B cell (primary cell): Measurements from ENCODE around the gene MEGF11. TPM values are rescaled to one million over a fixed set of nuclear protein-coding genes. Genes with fewer than 3 reads are reported as not detected.

ENCODE experiments used
- ATAC-seq: fragments of 200-7000 bp; cut with Tn5 transposase; one replicate; pipeline ENCODE4 v1.10.0; 2021; ENCODE audit warnings: low read depth, mild to moderate bottlenecking, moderate number of reproducible peaks, moderate library complexity
- CTCF ChIA-PET: fragments of 350-600 bp; sonication (Branson Sonifier 250); formaldehyde crosslinking; loops from one replicate; lab custom pipeline; 2021; ENCODE audit warnings: antibody characterized with exemption, inconsistent platforms; lab: Charles Lee
- POLR2A ChIA-PET: fragments of 350-600 bp; sonication (Branson Sonifier 250); formaldehyde crosslinking; loops from one replicate; lab custom pipeline; 2021; ENCODE audit warnings: antibody characterized with exemption; lab: Charles Lee
- DNase-seq: peaks from one replicate; pipeline ENCODE4 v3.0.0; 2013
- H2AFZ ChIP-seq: 2 replicates; pipeline ENCODE4 v1.6.1; 2012; ENCODE audit warnings: mild to moderate bottlenecking, low read depth, low read length; ENCODE audit not compliant: insufficient read depth, poor library complexity, severe bottlenecking
- H3K27ac ChIP-seq, 2 donors: 1 replicate in 1 of 2; 2 replicates in 1 of 2; pipeline ENCODE4 v1.5.1; 2012 to 2013; ENCODE audit warnings: low read length in 2 of 2, mild to moderate bottlenecking in 2 of 2, moderate library complexity in 1 of 2
- H3K27me3 ChIP-seq, 4 experiments: fragments of 200-600 bp in 1 of 4; sonication (generic) in 1 of 4; replicated peaks in 1 of 4; 1 replicate in 2 of 4; 2 replicates in 2 of 4; pipeline versions ENCODE4 v1.6.1 to v1.7.0; 2013 to 2016; ENCODE audit warnings: low read length in 3 of 4, mild to moderate bottlenecking in 2 of 4, mixed read lengths in 1 of 4, moderate library complexity in 1 of 4; ENCODE audit not compliant: insufficient read depth in 4 of 4, control insufficient read depth in 3 of 4; ENCODE audit errors: control extremely low read depth in 1 of 4
- H3K36me3 ChIP-seq, 2 experiments: replicated peaks in 1 of 2; 1 replicate in 1 of 2; 2 replicates in 1 of 2; pipeline versions ENCODE4 v1.6.1 to v1.7.1; 2013; ENCODE audit warnings: low read length in 1 of 2; ENCODE audit not compliant: insufficient read depth in 2 of 2, control insufficient read depth in 1 of 2; ENCODE audit errors: control extremely low read depth in 1 of 2, extremely low read depth in 1 of 2
- H3K4me1 ChIP-seq, 2 donors: fragments of 200-600 bp in 1 of 2; sonication (generic) in 1 of 2; 1 replicate in 1 of 2; 2 replicates in 1 of 2; pipeline versions ENCODE4 v1.5.1 to v1.6.1; 2013 to 2017; ENCODE audit warnings: low read length in 2 of 2; ENCODE audit not compliant: control insufficient read depth in 2 of 2, insufficient read depth in 2 of 2
- H3K4me2 ChIP-seq: replicated peaks from 2 replicates; pipeline ENCODE3; 2012; ENCODE audit warnings: mild to moderate bottlenecking, low read depth, low read length; ENCODE audit not compliant: poor library complexity, severe bottlenecking
- H3K4me3 ChIP-seq, 5 experiments: fragments of 200-600 bp in 1 of 5; sonication (generic) in 1 of 5; 1 replicate in 3 of 5; 2 replicates in 2 of 5; pipeline versions ENCODE4 v1.5.1 to v1.7.0; 2011 to 2016; ENCODE audit warnings: low read length in 4 of 5, mild to moderate bottlenecking in 4 of 5, low read depth in 2 of 5, control low read depth in 1 of 5, moderate library complexity in 1 of 5; ENCODE audit not compliant: insufficient read depth in 1 of 5; ENCODE audit errors: control extremely low read depth in 1 of 5, extremely low read depth in 1 of 5
- H3K79me2 ChIP-seq: fragments of 200-600 bp; sonication (generic); one replicate; pipeline ENCODE4 v1.6.0; 2016; ENCODE audit warnings: low read length; ENCODE audit not compliant: control insufficient read depth, insufficient read depth
- H3K9ac ChIP-seq: fragments of 200-600 bp; sonication (generic); 2 replicates; pipeline ENCODE4 v1.6.1; 2017; ENCODE audit warnings: mild to moderate bottlenecking, low read length, moderate library complexity
- H3K9me3 ChIP-seq, 3 donors: one replicate each; pipeline versions ENCODE4 v1.6.1 to v1.7.1; 2013; ENCODE audit warnings: low read length in 2 of 3; ENCODE audit not compliant: control insufficient read depth in 2 of 3, insufficient read depth in 1 of 3; ENCODE audit errors: control extremely low read depth in 1 of 3
- H4K20me1 ChIP-seq: 2 replicates; pipeline ENCODE4 v1.6.0; 2012; ENCODE audit warnings: mild to moderate bottlenecking, low read length; ENCODE audit not compliant: insufficient read depth, control insufficient read depth, poor library complexity, severe bottlenecking
- H3K27ac Mint-ChIP-seq: one replicate; pipeline ENCODE4 v1.8.0; 2021; ENCODE audit warnings: mixed read lengths
- H3K27me3 Mint-ChIP-seq: one replicate; pipeline ENCODE4 v1.8.0; 2021; ENCODE audit warnings: mixed read lengths
- H3K4me1 Mint-ChIP-seq: one replicate; pipeline ENCODE4 v1.8.0; 2021; ENCODE audit warnings: mixed read lengths
- H3K4me3 Mint-ChIP-seq: one replicate; pipeline ENCODE4 v1.8.0; 2021; ENCODE audit warnings: mixed read lengths
- H3K9me3 Mint-ChIP-seq: one replicate; pipeline ENCODE4 v1.8.0; 2022; ENCODE audit warnings: mixed read lengths; ENCODE audit not compliant: insufficient read depth
- EZH2 ChIP-seq: IDR thresholded peaks from 2 replicates; pipeline ENCODE4 v1.6.1; 2012; ENCODE audit warnings: borderline replicate concordance, low read depth, mild to moderate bottlenecking, moderate library complexity, low read length; ENCODE audit not compliant: insufficient read depth, poor library complexity, severe bottlenecking
- WGBS: methylation state at CpG from one replicate; pipeline ENCODE4 v1.1.5; 2013; ENCODE audit warnings: missing lambda C conversion rate; ENCODE audit not compliant: insufficient coverage; 5-methylcytosine and 5-hydroxymethylcytosine counted together
- intact Hi-C: fragments of 100-400 bp; cut with micrococcal nuclease; formaldehyde crosslinking; loops from one replicate; pipeline ENCODE4 v1.10.0; 2022
- polyA plus RNA-seq: library from polyadenylated mRNA; depleted of rRNA; stranded (reverse); fragments of >200 nt; gene quantifications from 2 replicates; pipeline ENCODE4 v1.2.3, GENCODE V29; 2012
- total RNA-seq, 2 donors: library from RNA; stranded (reverse); fragments of 120-200 nt in 1 of 2; gene quantifications; 1 replicate in 1 of 2; 2 replicates in 1 of 2; pipeline versions ENCODE4 v1.2.3 to v1.2.4, GENCODE V29; 2013 to 2022
- TF ChIP-seq, protein P1 (sequence below): fragments of 200-600 bp; IDR thresholded peaks from one replicate; pipeline ENCODE4 v1.8.0; 2022; ENCODE audit warnings: antibody characterized with exemption, mild to moderate bottlenecking

The MEGF11 gene
- total and polyA plus RNA-seq, 2 donors (not counting 1 experiment from before 2014, with no cell fraction given) = 0.04 to 0.34 TPM

DNA sequence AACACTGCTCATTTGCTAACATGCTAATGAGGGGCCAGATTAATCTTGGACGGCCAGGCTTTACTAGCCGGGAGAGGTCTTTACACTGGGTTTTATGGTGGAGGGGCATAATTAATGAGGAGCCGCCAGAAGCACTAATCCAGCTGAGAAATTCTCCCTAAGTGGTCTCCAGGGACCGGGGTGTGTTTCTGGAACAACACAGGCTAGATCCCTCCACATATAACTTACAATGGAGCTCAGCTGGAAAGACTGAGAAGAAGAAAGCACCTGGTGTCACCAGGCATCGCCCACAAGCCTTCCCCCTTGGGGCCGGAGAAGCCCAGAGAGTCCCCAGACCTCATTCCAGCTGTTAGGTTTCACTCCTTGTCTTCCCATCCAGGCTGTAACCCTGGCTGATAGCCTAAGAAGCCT lies 127.5 kb downstream of the MEGF11 start:
- POLR2A ChIA-PET = no interaction called here

DNA sequence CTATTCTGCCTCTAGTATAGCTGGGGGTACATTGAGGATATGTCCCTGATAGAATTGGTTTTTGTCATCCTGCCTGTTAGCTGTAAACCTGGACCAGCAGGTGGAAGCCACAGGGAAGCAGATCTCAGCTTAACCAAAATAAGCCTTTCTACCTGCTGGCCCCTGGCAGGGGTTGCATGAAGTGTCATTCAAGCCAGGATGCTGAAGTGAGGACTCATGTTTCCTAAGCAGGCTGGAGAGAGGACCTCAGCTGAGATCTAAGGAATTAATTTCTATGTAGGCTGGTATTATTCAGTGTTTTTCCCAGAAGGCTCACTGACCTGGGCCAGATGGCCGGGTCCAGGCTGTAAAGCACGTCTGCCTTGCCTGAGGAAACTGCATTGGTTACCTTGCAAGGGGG lies 128.9 kb downstream of the MEGF11 start:
- no peaks in the 10 kb centered on the region for H3K4me1 ChIP-seq
- H4K20me1 ChIP-seq = no peaks in the 10 kb centered on the region
- H3K9me3 Mint-ChIP-seq = no peaks in the 10 kb centered on the region
- H3K4me2 ChIP-seq = no peak overlapping the region
- no peaks in the 10 kb centered on the region for H3K4me1 Mint-ChIP-seq
- no peak overlapping the region for H3K9ac ChIP-seq
- no peak for TF ChIP-seq EZH2
- TF ChIP-seq, protein P1, sequence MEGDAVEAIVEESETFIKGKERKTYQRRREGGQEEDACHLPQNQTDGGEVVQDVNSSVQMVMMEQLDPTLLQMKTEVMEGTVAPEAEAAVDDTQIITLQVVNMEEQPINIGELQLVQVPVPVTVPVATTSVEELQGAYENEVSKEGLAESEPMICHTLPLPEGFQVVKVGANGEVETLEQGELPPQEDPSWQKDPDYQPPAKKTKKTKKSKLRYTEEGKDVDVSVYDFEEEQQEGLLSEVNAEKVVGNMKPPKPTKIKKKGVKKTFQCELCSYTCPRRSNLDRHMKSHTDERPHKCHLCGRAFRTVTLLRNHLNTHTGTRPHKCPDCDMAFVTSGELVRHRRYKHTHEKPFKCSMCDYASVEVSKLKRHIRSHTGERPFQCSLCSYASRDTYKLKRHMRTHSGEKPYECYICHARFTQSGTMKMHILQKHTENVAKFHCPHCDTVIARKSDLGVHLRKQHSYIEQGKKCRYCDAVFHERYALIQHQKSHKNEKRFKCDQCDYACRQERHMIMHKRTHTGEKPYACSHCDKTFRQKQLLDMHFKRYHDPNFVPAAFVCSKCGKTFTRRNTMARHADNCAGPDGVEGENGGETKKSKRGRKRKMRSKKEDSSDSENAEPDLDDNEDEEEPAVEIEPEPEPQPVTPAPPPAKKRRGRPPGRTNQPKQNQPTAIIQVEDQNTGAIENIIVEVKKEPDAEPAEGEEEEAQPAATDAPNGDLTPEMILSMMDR = no peak
- no peak overlapping the region for H3K4me3 ChIP-seq
- ChIA-PET POLR2A (no interaction called here), CTCF (no interaction called here)
- no peak overlapping the region for H3K27ac ChIP-seq
- WGBS = 87% methylated on average over 2 of the region's 2 CpGs
- no peaks in the 10 kb centered on the region for H3K36me3 ChIP-seq
- H3K27me3 Mint-ChIP-seq = peaks cover 41% of the 10 kb centered on the region
- DNase-seq (no peak), ATAC-seq (no peak)
- no peak overlapping the region for H3K27ac Mint-ChIP-seq
- no peaks in the 10 kb centered on the region for H3K9me3 ChIP-seq
- no peak overlapping the region for H2AFZ ChIP-seq
- H3K27me3 ChIP-seq = peaks cover 0 to 3% (median 1%) of the 10 kb centered on the region in 4 experiments
- H3K79me2 ChIP-seq = no peaks in the 10 kb centered on the region
- no peak overlapping the region for H3K4me3 Mint-ChIP-seq
- intact Hi-C loops = no loop called here

More for the DNA sequence above, 127.5 kb downstream of the MEGF11 start:
- CTCF ChIA-PET = no interaction called here
- H3K4me3 ChIP-seq = no peak overlapping the region
- no peak overlapping the region for H3K9ac ChIP-seq
- intact Hi-C loops = no loop called here
- Mint-ChIP-seq H3K4me1 (no peaks in the 10 kb centered on the region), H3K4me3 (no peak overlapping the region), H3K27ac (no peak overlapping the region), H3K27me3 (peaks cover 48% of the 10 kb centered on the region), H3K9me3 (no peaks in the 10 kb centered on the region)
- 100% methylated on average over 3 of the region's 6 CpGs for WGBS
- no peak overlapping the region for H2AFZ ChIP-seq
- DNase-seq (no peak), ATAC-seq (no peak)
- no peak overlapping the region for H3K27ac ChIP-seq
- peaks cover 0 to 3% (median 1%) of the 10 kb centered on the region in 4 experiments for H3K27me3 ChIP-seq
- H3K4me1 ChIP-seq = no peaks in the 10 kb centered on the region
- H3K9me3 ChIP-seq = no peaks in the 10 kb centered on the region
- H3K36me3 ChIP-seq = no peaks in the 10 kb centered on the region
- H3K79me2 ChIP-seq = no peaks in the 10 kb centered on the region
- H3K4me2 ChIP-seq = no peak overlapping the region
- TF ChIP-seq EZH2 = no peak
- TF ChIP-seq, protein P1 = no peak
- H4K20me1 ChIP-seq = no peaks in the 10 kb centered on the region
